HG03280 (cell line): ENCODE measurements around the gene ZNF655.
"Not testable (repeated sequence)": the region's sequence is repeated elsewhere in the genome, so short reads cannot be mapped to it uniquely, and the experiment has no call there.

Experiments used
- ATAC-seq: cut with Tn5 transposase; IDR thresholded peaks from one replicate; pipeline ENCODE4 v1.9.1; 2021; ENCODE audit warnings: mild to moderate bottlenecking, moderate library complexity; ENCODE audit not compliant: unreplicated experiment

Gene ZNF655, protein sequence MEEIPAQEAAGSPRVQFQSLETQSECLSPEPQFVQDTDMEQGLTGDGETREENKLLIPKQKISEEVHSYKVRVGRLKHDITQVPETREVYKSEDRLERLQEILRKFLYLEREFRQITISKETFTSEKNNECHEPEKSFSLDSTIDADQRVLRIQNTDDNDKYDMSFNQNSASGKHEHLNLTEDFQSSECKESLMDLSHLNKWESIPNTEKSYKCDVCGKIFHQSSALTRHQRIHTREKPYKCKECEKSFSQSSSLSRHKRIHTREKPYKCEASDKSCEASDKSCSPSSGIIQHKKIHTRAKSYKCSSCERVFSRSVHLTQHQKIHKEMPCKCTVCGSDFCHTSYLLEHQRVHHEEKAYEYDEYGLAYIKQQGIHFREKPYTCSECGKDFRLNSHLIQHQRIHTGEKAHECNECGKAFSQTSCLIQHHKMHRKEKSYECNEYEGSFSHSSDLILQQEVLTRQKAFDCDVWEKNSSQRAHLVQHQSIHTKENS

DNA sequence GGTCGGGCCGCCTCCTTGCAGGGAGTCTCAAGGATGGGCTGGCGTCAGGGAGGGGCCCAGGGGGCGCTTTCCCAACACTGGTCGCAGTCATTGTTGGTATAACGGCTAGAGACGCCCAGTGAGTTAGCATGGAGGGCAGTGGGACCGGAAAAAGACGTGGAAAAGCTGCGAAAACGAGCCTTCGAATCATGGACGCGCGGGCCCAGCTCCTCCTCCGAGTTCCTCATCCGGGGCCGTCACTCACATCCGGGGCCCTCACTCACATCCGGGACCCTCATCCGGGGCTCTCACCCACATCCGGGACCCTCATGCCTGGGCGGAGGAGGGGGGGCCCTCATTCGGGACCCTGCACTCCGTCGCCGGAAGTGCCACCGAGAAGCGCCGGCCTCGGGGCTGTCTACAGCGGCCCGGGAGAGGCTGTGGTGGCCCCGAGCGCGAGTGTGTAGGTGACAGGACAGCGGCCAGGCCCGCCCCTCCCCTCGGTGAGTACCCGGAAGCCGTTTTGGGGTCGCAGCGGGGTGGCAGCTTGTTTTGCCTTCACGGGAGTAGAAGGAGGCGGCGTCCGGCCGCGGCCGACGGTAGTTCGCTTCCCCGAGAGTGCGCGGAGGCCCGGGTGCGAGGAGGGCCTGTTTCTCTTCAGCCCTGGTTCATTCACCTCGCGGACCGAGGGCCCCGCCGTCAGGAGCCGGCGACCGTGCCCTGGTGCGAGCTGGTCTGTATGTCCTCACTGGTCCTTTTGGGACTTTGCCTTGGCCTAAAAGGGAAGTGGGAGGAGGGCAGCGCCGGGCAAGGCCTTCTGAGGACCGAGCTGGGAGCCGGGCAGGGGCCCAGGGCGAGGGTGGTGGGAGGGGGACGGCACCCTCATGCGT lies at the start of gene ZNF655:
TSS of gene ZNF655 (plus strand) at position 337 of the 869 bp plus-strand sequence. CDS start 1,918 bp downstream, outside the sequence.
- peak; percentile 84 for ATAC-seq

DNA sequence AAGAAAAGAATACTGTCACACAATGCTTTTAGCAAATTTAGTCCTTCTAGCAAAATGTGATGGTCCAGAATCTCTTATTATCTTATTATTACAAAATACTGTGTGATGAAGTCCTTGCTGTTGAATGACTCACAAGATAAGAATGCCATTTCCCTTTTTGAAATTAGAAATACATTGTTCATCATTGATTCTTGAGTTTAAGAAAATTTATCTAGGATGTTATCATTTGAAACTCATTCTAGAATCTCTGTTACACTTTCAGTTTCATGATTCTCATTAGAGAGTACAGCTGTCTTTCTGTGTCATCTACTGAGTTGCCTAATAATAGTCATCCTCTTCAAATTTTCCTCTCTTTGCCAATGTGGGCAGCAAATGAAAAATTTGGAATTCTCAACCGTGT lies 44.4 kb upstream of the ZNF655 start:
- no peak for ATAC-seq

DNA sequence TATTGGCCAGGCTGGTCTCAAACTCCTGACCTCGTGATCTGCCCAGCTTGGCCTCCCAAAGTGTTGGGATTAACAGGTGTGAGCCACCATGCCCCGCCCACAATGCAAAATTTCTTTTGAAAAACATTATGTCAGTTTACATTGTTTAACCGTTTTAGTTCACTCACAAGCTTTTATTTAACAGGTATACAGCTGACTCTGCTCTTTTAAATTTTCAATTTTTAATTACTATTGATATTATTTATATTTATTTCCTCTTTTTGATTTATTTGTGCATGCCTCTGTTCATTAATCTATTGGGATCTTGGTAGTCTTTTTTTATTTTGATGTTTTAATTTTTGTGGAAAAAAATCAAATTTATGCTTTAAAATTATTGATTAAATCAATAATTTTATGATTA lies 37.0 kb upstream of the ZNF655 start:
- ATAC-seq: no peak

DNA sequence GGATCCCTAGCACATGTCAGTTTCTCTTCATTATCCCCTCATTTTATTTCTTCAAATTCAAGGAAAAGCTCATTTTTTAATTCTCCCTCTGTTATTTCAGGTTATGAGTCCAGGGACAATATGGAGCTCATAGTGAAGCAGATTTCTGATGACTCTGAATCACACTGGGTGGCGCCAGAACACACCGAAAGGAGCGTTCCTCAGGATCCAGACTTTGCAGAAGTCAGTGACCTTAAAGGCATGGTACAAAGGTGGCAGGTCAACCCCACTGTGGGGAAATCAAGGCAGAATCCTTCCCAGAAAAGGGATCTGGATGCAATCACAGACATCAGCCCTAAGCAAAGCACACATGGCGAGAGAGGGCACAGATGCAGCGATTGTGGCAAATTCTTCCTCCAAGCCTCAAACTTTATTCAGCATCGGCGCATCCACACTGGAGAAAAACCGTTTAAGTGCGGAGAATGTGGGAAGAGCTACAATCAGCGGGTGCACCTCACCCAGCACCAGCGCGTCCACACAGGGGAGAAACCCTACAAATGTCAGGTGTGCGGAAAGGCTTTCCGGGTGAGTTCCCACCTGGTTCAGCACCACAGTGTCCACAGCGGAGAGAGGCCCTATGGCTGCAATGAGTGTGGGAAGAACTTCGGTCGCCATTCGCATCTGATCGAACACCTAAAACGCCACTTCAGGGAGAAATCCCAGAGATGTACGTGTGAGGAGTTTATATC lies 32.6 kb upstream of the ZNF655 start:
- ATAC-seq: no peak

DNA sequence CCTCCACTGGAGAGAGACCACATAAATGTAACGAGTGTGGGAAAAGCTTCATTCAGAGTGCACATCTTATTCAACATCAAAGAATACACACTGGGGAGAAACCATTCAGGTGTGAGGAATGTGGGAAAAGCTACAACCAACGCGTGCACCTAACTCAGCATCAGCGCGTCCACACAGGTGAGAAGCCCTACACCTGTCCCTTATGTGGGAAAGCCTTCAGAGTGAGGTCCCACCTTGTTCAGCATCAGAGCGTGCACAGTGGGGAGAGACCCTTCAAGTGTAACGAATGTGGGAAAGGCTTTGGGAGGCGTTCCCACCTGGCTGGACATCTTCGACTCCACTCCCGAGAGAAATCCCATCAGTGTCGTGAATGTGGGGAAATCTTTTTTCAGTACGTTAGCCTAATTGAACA lies 27.1 kb upstream of the ZNF655 start:
- ATAC-seq: no peak

DNA sequence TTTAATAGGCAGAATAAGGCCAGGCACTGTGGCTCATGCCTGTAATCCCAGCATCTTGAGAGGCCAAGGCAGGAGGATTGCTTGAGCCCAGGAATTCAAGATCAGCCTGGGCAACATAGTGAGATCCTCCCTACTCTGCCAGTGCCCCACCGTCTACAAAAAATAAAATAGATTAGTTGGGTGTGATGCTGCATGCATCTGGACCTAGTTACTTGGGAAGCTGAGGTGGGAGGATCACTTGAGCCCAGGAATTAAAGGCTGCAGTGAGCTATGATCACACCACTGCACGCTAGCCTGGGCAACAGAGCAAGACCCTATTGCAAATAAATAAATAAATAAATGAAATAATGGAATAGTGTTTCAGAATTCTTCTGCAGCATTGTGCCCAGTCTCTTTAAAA lies 22.8 kb upstream of the ZNF655 start:
- no peak for ATAC-seq

DNA sequence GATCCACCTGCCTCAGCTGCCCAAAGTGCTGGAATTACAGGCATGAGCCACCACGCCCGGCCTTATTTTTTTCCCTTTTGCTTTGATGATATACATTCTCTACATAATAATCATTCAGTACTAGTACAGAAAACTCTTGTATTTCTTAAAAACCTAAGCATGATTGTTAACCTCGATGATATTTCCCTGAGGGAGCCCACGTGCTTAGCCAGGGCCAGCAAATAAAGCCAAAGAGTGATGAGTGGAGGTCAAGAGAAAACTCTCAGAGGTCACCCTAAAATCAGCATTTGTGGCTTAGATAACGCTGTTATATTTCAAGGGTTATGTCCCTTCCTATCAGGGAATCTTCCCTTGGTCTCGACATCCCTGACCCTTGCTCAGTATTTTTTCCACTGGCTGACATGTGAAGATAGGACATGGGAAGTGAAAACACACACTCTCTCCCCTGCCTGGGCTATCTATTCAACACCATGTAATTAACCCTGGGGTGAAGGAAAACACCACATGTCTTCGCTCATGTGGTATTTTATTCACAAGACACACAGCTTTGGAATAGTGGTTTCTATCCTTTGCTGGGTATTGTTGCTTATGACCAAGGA lies 19.1 kb upstream of the ZNF655 start:
- no peak for ATAC-seq

DNA sequence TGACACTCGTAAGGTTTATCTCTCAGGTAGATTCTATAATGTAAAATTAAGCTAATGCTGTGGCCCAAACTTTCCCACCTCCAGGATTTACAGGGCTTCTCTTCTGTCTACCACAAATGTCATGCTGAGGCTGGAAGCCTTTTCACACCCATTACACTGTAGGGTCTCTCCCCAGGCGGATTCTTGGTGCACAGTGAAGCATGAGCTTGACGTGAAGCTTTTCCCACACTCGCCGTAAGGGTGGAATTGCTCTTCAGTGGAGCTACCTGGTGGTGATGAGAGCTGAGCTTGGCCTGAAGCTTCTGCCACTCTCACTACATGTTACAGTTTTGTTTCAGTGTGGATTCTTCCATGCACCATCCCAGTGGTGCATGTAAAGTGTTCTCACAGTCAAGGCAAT lies 17.9 kb upstream of the ZNF655 start:
- no peak for ATAC-seq

DNA sequence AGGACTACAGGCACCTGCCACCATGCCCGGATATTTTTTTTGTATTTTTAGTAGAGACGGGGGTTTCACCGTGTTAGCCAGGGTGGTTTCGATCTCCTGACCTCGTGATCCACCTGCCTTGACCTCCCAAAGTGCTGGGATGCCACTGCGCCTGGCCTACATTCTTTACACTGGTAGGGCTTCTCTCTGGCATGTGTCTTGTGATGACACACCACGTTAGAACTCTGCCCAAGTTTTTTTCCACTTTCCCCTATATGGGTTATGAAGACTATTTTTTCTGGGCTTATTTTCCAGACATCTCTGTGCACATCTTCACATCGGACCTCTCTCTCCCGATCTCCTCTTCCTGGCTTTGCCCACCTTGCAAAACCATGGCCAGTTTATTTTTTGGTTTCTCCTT lies 17.2 kb upstream of the ZNF655 start:
- no peak for ATAC-seq

DNA sequence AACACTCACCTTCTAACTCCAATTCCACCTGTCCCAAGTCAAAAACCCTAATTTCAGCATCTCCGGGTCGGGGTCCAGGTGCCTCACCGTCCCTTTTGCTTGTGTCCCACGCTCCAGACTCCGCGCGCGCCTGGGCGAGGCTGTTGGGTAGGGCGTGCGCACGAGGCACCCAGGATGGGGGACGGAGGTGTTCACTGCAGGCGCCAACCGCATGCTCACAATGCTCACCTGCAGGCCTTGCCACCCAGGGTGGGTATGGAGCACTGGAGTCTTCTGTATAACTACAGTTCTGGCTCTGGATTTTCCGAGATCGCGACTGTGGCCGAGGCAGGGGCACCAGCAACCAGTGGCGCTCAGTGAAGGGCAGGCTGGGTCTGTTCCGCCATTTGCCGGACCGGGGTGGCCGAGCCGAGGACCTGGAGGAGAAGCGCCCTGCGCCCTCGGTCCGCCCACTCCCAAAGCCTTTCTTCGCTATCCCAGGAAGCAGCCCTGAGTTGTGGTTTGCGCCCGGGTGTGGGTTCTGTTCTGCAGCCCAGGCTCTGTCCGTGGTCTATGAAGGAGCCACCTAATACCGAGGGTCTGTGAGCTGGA lies 15.3 kb upstream of the ZNF655 start:
- ATAC-seq: no peak

DNA sequence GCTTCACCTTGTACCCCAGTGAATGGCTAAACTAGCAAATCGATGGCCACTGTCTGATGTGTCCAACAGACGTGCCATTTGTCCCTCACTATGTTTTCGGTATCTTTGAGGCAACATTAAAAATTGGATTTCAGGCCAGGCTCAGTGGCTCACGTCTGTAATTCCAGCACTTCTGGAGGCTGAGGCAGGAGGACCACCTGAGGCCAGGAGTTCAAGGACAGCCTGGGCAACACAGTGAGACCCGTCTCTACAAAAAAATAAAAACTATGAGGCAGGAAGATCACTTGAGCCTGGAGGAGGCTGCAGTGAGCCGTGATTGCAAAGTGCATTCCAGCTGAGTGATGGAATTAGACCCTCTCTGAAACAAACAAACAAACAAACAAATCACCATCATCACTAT lies 14.5 kb upstream of the ZNF655 start:
- ATAC-seq: no peak

DNA sequence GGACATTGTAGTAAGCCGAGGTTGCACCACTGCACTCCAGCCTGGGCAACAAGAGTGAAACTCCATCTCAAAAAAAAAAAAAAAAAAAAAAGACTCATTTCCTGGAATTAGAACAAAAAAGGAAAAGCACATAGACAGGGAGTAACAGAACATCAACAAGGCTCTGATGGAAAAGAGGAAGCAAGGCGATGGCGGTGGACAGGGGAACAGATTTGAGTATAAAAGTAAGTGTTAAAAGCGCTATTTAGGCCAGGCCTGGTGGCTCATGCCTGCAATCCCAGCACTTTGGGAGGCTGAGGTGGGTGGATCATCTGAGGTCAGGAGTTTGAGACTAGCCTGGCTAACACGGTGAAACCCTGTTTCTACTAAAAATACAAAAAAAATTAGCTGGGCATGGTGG lies 13.1 kb upstream of the ZNF655 start:
- not testable (repeated sequence) for ATAC-seq

DNA sequence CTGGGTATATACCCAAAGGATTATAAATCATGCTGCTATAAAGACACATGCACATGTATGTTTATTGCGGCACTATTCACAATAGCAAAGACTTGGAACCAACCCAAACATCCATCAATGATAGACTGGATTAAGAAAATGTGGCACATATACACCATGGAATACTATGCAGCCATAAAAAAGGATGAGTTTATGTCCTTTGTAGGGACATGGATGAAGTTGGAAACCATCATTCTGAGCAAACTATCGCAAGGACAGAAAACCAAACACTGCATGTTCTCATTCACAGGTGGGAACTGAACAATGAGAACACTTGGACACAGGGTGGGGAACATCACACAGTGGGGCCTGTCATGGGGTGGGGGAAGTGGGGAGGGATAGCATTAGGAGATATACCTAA lies 8.9 kb upstream of the ZNF655 start:
- ATAC-seq: not testable (repeated sequence)

DNA sequence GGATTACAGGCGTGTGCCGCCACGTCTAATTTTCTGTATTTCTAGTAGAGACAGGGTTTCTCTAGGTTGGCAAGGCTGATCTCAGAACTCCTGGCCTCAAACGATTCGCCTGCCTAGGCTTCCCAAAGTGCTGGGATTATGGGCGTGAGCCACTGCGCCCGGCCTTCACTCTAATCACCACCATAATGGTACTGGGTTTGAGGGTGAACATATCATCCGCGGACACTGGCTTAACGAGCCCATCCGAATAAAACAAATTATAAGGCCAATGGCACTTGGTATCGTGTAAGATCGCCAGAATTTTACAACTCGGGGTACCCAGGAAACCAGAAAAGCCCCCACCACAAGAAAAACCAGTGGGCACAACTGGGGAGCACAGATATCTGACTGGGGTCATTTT lies 7.1 kb upstream of the ZNF655 start:
- ATAC-seq: no peak

DNA sequence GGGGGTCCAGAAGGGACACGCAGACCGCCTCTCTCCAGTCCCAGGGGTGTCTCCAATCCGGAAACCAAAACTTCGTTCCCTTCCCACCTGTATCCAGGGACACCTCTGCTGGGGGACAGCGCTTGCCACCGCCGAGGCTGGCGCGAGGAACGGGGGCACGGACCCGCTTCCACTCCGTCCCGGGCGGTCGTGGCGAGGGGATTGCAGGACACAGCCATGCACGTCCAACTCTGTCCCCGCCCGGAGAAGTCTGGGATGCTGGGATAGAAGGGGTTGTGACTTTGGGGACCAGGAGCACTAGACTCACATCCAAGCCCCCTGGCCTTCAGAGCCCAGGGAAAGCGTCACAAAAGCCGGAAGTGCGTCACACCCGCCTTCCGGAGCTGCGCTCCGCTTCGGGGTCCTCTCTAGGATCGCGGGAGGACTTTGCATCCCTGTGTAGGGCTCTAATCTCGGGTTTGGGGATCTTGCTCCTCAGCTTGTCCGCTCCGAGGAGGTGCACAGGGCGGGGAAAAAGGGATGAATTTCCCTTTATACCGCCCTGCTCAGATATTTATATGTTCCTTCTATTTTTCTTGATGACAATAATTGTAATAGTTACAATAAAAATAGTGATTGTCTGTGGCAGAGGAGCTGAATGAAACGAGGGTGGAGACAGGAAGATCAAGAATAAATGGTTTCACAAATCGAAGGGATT lies 6.5 kb upstream of the ZNF655 start, which contains the start of gene FAM200A:
TSS of gene FAM200A (minus strand) at position 348 of the 697 bp plus-strand sequence. CDS start 3,707 bp downstream, outside the sequence.
- ATAC-seq: peak; percentile 94

DNA sequence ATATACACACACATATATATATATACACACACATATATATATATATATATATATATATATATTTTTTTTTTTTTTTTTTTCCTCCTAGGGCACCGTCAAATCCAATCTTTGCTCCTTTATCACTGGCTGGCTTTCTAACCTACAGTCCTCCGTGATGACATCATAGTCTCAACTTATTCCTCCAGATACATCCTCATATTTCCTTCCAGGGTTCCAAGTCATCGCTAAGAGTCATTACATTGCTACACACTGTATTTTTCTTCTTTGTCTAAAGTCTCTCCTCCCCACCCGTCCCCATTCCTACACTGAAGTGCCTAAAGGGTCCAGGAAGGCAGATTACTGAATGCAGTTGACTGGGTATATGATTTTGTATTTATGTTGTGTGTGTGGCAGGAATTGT lies 5.4 kb upstream of the ZNF655 start:
- ATAC-seq: no peak

DNA sequence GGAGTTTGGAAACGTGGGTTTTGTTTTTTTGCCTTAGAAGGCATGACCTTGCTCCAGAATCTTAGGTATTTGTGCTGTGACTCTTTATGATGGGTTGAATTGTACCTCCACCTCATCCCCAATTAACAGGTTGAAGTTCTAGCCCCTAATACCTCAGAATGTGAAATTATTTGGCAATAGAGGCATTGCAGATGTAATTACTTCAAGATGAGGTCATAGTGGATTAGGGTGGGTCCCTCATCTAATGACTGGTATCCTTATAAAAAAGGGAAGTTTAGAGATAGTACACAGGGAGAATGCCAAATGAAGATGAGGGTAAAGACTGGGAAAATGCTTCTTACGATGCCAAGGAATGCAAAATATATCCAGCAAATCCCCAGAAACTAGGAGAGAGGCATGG lies 3.5 kb upstream of the ZNF655 start:
- ATAC-seq: no peak

DNA sequence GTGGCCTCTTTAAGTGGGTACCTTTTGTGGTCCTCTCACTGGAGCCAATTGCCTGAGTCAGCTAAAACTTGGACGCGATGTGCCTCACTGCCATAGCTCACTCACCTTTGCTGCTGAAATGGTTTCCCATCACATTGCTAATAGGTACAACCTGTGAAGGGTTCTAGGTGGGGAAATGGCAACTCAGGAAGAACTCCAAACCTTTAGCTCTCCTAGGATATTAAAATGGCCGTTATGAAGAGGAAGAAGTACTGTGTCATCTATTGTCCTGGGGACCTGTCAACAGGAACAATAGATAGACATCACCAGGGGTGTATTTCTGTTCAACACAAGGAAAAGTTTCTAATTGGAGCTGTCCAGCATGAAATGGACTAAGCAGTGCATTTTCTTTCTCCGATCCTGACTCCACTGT lies 1.2 kb upstream of the ZNF655 start:
- no peak for ATAC-seq

DNA sequence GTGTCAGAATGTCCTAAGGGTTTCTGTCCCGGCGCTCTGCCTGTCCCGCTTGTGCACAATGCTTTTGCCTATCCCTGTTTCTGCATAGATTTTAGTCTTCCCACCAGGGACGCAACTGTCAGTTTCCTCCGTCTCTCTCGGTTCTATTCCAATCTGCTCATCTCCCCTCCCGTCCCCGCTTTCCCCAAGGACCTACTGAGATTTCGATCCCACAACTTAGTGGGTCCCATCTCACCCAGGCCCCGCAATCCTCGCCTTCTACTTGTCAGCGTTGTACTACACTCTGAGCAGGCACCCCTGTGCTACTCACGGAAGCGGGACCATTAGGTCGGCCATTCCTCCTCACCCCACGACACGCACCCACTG lies 519 bp upstream of the ZNF655 start:
- peak; percentile 47 for ATAC-seq
